Upper lobe of left lung (tissue), 4 donors: ENCODE results near the gene EVL.

Experiments
- CTCF ChIP-seq, 6 experiments: fragments of 450-650 bp in 4 of 6; fragments of 200-600 bp in 2 of 6; sonication (generic) in 2 of 6; IDR thresholded peaks; one replicate each; pipeline ENCODE4 v1.5.1; 2016 to 2019; ENCODE audit warnings: antibody characterized with exemption in 6 of 6
- POLR2AphosphoS5 ChIP-seq, 2 donors: sonication (generic); formaldehyde crosslinking; IDR thresholded peaks; one replicate each; pipeline ENCODE4 v1.5.1; 2017; ENCODE audit warnings: antibody characterized with exemption in 2 of 2

GRCh38 chr14:100160534-100160916 lies 95.3 kb downstream of the EVL start:
- TF ChIP-seq CTCF (IDR thresholded peaks at IDR 0.05): no peak
- TF ChIP-seq POLR2AphosphoS5 (IDR thresholded peaks at IDR 0.05): no peak
